HEK293 (cell line): ENCODE results near the gene H3-3A.

Experiments used
- BCL6B ChIP-seq: fragments of 450-650 bp; formaldehyde crosslinking; IDR thresholded peaks from 2 replicates; pipeline ENCODE4 v1.5.1; 2017; ENCODE audit warnings: missing biosample characterization, missing genetic modification characterization
- GFI1B ChIP-seq: fragments of 450-650 bp; formaldehyde crosslinking; IDR thresholded peaks from 2 replicates; pipeline ENCODE4 v1.5.1; 2016; ENCODE audit warnings: missing biosample characterization, missing genetic modification characterization
- IKZF3 ChIP-seq: fragments of 450-650 bp; IDR thresholded peaks from 2 replicates; pipeline ENCODE4 v1.5.0; 2018; ENCODE audit warnings: missing biosample characterization, mild to moderate bottlenecking, missing genetic modification characterization, moderate library complexity
- MZF1 ChIP-seq: fragments of 450-650 bp; formaldehyde crosslinking; IDR thresholded peaks from 2 replicates; pipeline ENCODE4 v1.5.1; 2017; ENCODE audit warnings: missing biosample characterization, missing genetic modification characterization, borderline replicate concordance
- REPIN1 ChIP-seq: fragments of 450-650 bp; formaldehyde crosslinking; IDR thresholded peaks from 2 replicates; pipeline ENCODE4 v1.5.1; 2017; ENCODE audit warnings: missing biosample characterization, missing genetic modification characterization, low read depth
- TCF7L2 ChIP-seq: IDR thresholded peaks from 2 replicates; pipeline ENCODE4 v1.6.1; 2011; ENCODE audit warnings: low read depth, mild to moderate bottlenecking, inconsistent platforms, low read length, moderate library complexity, borderline replicate concordance
- WT1 ChIP-seq: fragments of 450-650 bp; formaldehyde crosslinking; IDR thresholded peaks from 2 replicates; pipeline ENCODE4 v1.5.1; 2016; ENCODE audit warnings: missing biosample characterization, missing genetic modification characterization
- ZBTB11 ChIP-seq: fragments of 450-650 bp; formaldehyde crosslinking; conservative IDR thresholded peaks from 2 replicates; pipeline ENCODE4 v1.5.1; 2016; ENCODE audit warnings: low read depth, missing biosample characterization, missing genetic modification characterization
- ZBTB21 ChIP-seq: fragments of 450-650 bp; formaldehyde crosslinking; IDR thresholded peaks from 2 replicates; pipeline ENCODE4 v1.5.1; 2017; ENCODE audit warnings: missing biosample characterization, missing genetic modification characterization
- ZBTB26 ChIP-seq: fragments of 450-650 bp; formaldehyde crosslinking; optimal IDR thresholded peaks from 2 replicates; pipeline ENCODE3; 2016; ENCODE audit warnings: missing biosample characterization, mild to moderate bottlenecking, missing genetic modification characterization
- ZBTB8A ChIP-seq: fragments of 450-650 bp; formaldehyde crosslinking; IDR thresholded peaks from 2 replicates; pipeline ENCODE4 v1.5.1; 2016; ENCODE audit warnings: missing biosample characterization, missing genetic modification characterization
- ZEB2 ChIP-seq: fragments of 450-650 bp; formaldehyde crosslinking; IDR thresholded peaks from 2 replicates; pipeline ENCODE4 v1.5.1; 2016; ENCODE audit warnings: missing biosample characterization, missing genetic modification characterization
- ZNF121 ChIP-seq: fragments of 450-650 bp; formaldehyde crosslinking; IDR thresholded peaks from 2 replicates; pipeline ENCODE4 v1.5.1; 2016; ENCODE audit warnings: missing biosample characterization, missing genetic modification characterization
- ZNF266 ChIP-seq: fragments of 450-650 bp; formaldehyde crosslinking; IDR thresholded peaks from 2 replicates; pipeline ENCODE4 v1.5.1; 2016; ENCODE audit warnings: missing biosample characterization, missing genetic modification characterization, low read depth
- ZNF280D ChIP-seq: fragments of 450-650 bp; formaldehyde crosslinking; IDR thresholded peaks from 2 replicates; pipeline ENCODE4 v1.5.1; 2016; ENCODE audit warnings: missing biosample characterization, missing genetic modification characterization
- ZNF335 ChIP-seq: fragments of 450-650 bp; formaldehyde crosslinking; conservative IDR thresholded peaks from 2 replicates; pipeline ENCODE4 v1.5.1; 2016; ENCODE audit warnings: missing biosample characterization, missing genetic modification characterization
- ZNF423 ChIP-seq: fragments of 450-650 bp; formaldehyde crosslinking; IDR thresholded peaks from 2 replicates; pipeline ENCODE4 v1.5.1; 2016; ENCODE audit warnings: missing biosample characterization, missing genetic modification characterization
- ZNF501 ChIP-seq: fragments of 450-650 bp; formaldehyde crosslinking; IDR thresholded peaks from 2 replicates; pipeline ENCODE4 v1.5.1; 2016; ENCODE audit warnings: missing biosample characterization, missing genetic modification characterization
- ZNF529 ChIP-seq: fragments of 450-650 bp; formaldehyde crosslinking; IDR thresholded peaks from 2 replicates; pipeline ENCODE4 v1.5.1; 2017; ENCODE audit warnings: missing genetic modification characterization, missing biosample characterization; ENCODE audit not compliant: insufficient replicate concordance
- ZNF558 ChIP-seq: fragments of 450-650 bp; formaldehyde crosslinking; IDR thresholded peaks from 2 replicates; pipeline ENCODE4 v1.5.1; 2016; ENCODE audit warnings: missing biosample characterization, missing genetic modification characterization
- ZNF704 ChIP-seq: fragments of 450-650 bp; formaldehyde crosslinking; IDR thresholded peaks from 2 replicates; pipeline ENCODE4 v1.5.1; 2016; ENCODE audit warnings: missing biosample characterization, missing genetic modification characterization
- ZNF707 ChIP-seq: fragments of 450-650 bp; formaldehyde crosslinking; IDR thresholded peaks from 2 replicates; pipeline ENCODE4 v1.5.1; 2016; ENCODE audit warnings: missing biosample characterization, missing genetic modification characterization
- ZNF777 ChIP-seq: fragments of 450-650 bp; formaldehyde crosslinking; IDR thresholded peaks from 2 replicates; pipeline ENCODE4 v1.5.1; 2017; ENCODE audit warnings: missing biosample characterization, missing genetic modification characterization, borderline replicate concordance
- ZNF792 ChIP-seq: fragments of 450-650 bp; formaldehyde crosslinking; IDR thresholded peaks from 2 replicates; pipeline ENCODE4 v1.5.1; 2016; ENCODE audit warnings: missing biosample characterization, missing genetic modification characterization
- ZNF843 ChIP-seq: fragments of 450-650 bp; formaldehyde crosslinking; IDR thresholded peaks from 2 replicates; pipeline ENCODE4 v1.5.1; 2016; ENCODE audit warnings: missing biosample characterization, missing genetic modification characterization
- ZSCAN30 ChIP-seq: fragments of 450-650 bp; IDR thresholded peaks from 2 replicates; pipeline ENCODE4 v1.5.1; 2018; ENCODE audit warnings: missing biosample characterization, mild to moderate bottlenecking, missing genetic modification characterization, moderate library complexity
- ZSCAN5A ChIP-seq: fragments of 450-650 bp; formaldehyde crosslinking; IDR thresholded peaks from 2 replicates; pipeline ENCODE4 v1.5.1; 2016; ENCODE audit warnings: missing biosample characterization, missing genetic modification characterization

The H3-3A gene

GRCh38 chr1:226062558-226063223 lies at the start of gene H3-3A (continued):
- TF ChIP-seq ZNF266: 0 out of 2 replicates have a peak, but pooled peaks have one; percentile 3
- TF ChIP-seq ZBTB26 (tag by site-specific recombination): peak; percentile 95
- 0 out of 2 replicates have a peak, but pooled peaks have one; percentile 53 for TF ChIP-seq ZNF423 (tag by site-specific recombination)
- peak; percentile 35; the same call in 1 of the 2 replicates for TF ChIP-seq ZBTB11 (tag by site-specific recombination)
- TF ChIP-seq ZNF792: peak; percentile 63; the same call in 1 of the 2 replicates
- TF ChIP-seq ZSCAN30: peak; percentile 95
- no peak for TF ChIP-seq ZNF777 (tag by site-specific recombination)
- no peak for TF ChIP-seq ZNF121 (tag by site-specific recombination)
- TF ChIP-seq ZEB2 (tag by site-specific recombination): peak; percentile 99
- TF ChIP-seq IKZF3 (tag by site-specific recombination): peak; percentile 58
- TF ChIP-seq ZNF280D (tag by site-specific recombination): peak; percentile 84; the same call in 1 of the 2 replicates
- TF ChIP-seq ZNF501: peak; percentile 92
- TF ChIP-seq ZNF335: peak; percentile 50
- TF ChIP-seq ZNF529: no peak
- no peak for TF ChIP-seq BCL6B (tag by site-specific recombination)
- TF ChIP-seq ZNF707 (tag by site-specific recombination): no peak
- peak; percentile 42; the same call in 1 of the 2 replicates for TF ChIP-seq ZNF843 (tag by site-specific recombination)
- TF ChIP-seq TCF7L2: no peak
- no peak for TF ChIP-seq GFI1B
- 0 out of 2 replicates have a peak, but pooled peaks have one; percentile 46 for TF ChIP-seq ZBTB21
- TF ChIP-seq ZNF558 (tag by site-specific recombination): no peak
- no peak; the same call in 1 of the 2 replicates for TF ChIP-seq REPIN1 (tag by site-specific recombination)
- TF ChIP-seq ZNF704: no peak
- no peak; the same call in 1 of the 2 replicates for TF ChIP-seq ZSCAN5A (tag by site-specific recombination)
- TF ChIP-seq MZF1 (tag by site-specific recombination): peak; percentile 74
- peak; percentile 58; the same call in 1 of the 2 replicates for TF ChIP-seq WT1 (tag by site-specific recombination)
- TF ChIP-seq ZBTB8A: peak; percentile 95
